Body of pancreas (tissue), 4 donors: ENCODE data around the gene BBLN. TPM values are rescaled to one million over a fixed set of nuclear protein-coding genes. Genes with fewer than 3 reads are reported as not detected.

Source experiments
- ATAC-seq: fragments of 150-250 bp; one replicate; pipeline ENCODE4 v1.9.1; 2016
- DNase-seq, 4 donors: peaks; one replicate each; pipeline ENCODE4 v3.0.0-alpha.2; 2019
- H3K27ac ChIP-seq, 4 donors: fragments of 200-600 bp; sonication (generic); 1 replicate in 3 of 4; 2 replicates in 1 of 4; pipeline versions ENCODE4 v1.5.1 to v1.6.1; 2016 to 2019; ENCODE audit warnings: mild to moderate bottlenecking in 1 of 4, mixed read lengths in 1 of 4, moderate library complexity in 1 of 4
- H3K27me3 ChIP-seq, 2 donors: fragments of 200-600 bp; sonication (generic); one replicate each; pipeline ENCODE4 v1.6.0; 2016; ENCODE audit warnings: mild to moderate bottlenecking in 1 of 2
- H3K36me3 ChIP-seq, 2 donors: fragments of 200-600 bp; sonication (generic); replicated peaks in 1 of 2; 2 replicates each; pipeline ENCODE4 v1.5.1; 2016; ENCODE audit warnings: low read depth in 2 of 2; ENCODE audit not compliant: insufficient read depth in 1 of 2
- H3K4me1 ChIP-seq: fragments of 200-600 bp; sonication (generic); one replicate; pipeline ENCODE4 v1.6.0; 2016
- H3K4me3 ChIP-seq, 2 donors: fragments of 200-600 bp; sonication (generic); 1 replicate in 1 of 2; 2 replicates in 1 of 2; pipeline ENCODE4 v1.5.1; 2016 to 2019
- H3K9me3 ChIP-seq, 3 donors: fragments of 200-600 bp; sonication (generic); 1 replicate in 2 of 3; 2 replicates in 1 of 3; pipeline ENCODE4 v1.5.1; 2016
- POLR2A ChIP-seq, 3 donors: fragments of 450-650 bp; IDR thresholded peaks; one replicate each; pipeline ENCODE4 v1.6.1; 2016; ENCODE audit warnings: antibody characterized with exemption in 3 of 3, mild to moderate bottlenecking in 2 of 3
- WGBS, 2 donors: methylation state at CpG; one replicate each; pipeline ENCODE4 v1.1.5; 2017; 5-methylcytosine and 5-hydroxymethylcytosine counted together
- intact Hi-C: fragments of 100-400 bp; cut with DNase I; formaldehyde crosslinking; loops from one replicate; pipeline ENCODE4 v1.15.1; 2023
- total RNA-seq, 2 donors: library from RNA; depleted of rRNA; stranded (reverse); fragments of >200 nt; gene quantifications; one replicate each; pipeline ENCODE4 v1.1.0, GENCODE V29; 2016
- TF ChIP-seq, protein P1 (sequence below), 7 experiments: fragments of 450-650 bp in 4 of 7; fragments of 200-600 bp in 3 of 7; sonication (generic) in 3 of 7; IDR thresholded peaks; one replicate each; pipeline ENCODE4 v1.5.1; 2016 to 2019; ENCODE audit warnings: antibody characterized with exemption in 7 of 7

Gene BBLN
- total RNA-seq, 2 donors from 2014 or later: 113 to 129 TPM

DNA sequence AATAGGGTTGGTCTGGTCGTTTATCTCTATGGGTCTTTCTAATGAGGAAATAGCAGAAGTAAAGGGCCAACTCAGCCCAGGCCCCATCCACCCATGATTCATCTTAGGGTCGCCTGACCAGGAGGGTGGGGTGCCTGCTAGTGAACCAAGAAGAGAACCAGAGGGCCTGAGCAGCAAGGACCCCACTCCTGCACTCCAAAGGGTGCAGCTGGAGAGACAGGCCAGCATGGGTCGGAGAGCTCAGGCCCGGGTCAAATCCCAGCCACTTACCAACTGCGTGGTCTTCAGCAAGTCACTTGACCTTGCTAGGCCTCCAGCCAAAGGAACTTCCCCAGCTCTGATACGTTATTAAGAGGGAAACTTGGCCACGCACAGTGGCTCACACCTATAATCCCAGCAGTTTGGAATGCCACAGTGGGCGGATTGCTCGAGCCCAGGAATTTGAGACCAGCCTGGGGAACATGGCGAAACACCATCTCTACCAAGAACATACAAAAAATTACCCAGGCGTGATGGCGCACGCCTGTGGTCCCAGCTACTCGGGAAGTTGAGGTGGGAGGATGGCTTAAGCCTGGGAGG lies 4.3 kb downstream of the BBLN start:
- Histone ChIP-seq H3K36me3 (peaks cover 2 to 33% of the 10 kb centered on the region in 2 donors), H3K4me3 (no peak overlapping the region), H3K9me3 (no peaks in the 10 kb centered on the region), H3K27me3 (no peaks in the 10 kb centered on the region), H3K4me1 (peaks cover 30% of the 10 kb centered on the region), H3K27ac (no peak overlapping the region)
- DNase-seq (no peak), ATAC-seq (no peak)
- intact Hi-C loops: no loop called here
- 79 to 88% methylated on average over 7 to 14 of the region's 14 CpGs for WGBS, 2 donors
- TF ChIP-seq, protein P1, sequence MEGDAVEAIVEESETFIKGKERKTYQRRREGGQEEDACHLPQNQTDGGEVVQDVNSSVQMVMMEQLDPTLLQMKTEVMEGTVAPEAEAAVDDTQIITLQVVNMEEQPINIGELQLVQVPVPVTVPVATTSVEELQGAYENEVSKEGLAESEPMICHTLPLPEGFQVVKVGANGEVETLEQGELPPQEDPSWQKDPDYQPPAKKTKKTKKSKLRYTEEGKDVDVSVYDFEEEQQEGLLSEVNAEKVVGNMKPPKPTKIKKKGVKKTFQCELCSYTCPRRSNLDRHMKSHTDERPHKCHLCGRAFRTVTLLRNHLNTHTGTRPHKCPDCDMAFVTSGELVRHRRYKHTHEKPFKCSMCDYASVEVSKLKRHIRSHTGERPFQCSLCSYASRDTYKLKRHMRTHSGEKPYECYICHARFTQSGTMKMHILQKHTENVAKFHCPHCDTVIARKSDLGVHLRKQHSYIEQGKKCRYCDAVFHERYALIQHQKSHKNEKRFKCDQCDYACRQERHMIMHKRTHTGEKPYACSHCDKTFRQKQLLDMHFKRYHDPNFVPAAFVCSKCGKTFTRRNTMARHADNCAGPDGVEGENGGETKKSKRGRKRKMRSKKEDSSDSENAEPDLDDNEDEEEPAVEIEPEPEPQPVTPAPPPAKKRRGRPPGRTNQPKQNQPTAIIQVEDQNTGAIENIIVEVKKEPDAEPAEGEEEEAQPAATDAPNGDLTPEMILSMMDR (IDR thresholded peaks at IDR 0.05): no peak
- TF ChIP-seq POLR2A (IDR thresholded peaks at IDR 0.05): no peak

DNA sequence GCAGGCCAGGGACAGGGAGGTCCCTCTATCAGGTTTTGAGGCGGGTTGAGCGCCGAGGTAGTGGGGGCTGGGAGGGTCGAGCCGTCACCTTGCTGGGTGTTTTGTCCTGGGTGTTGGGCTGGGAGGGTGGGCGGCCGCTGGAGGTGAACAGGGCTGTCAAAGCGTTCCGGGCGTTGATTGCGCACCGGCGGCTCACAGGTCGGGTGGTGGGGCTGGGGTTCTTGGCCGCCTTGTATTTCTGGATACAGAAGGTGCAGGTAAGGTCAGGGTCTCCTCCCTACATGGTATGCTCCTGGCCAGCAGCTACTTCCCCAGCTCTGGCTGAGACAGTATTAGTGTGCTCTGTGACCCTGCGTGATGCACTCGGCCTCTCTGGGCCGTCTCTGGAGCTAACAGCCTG lies 6.1 kb downstream of the BBLN start:
- H3K27me3 ChIP-seq: no peaks in the 10 kb centered on the region
- no peak for TF ChIP-seq POLR2A (IDR thresholded peaks at IDR 0.05)
- TF ChIP-seq, protein P1 (IDR thresholded peaks at IDR 0.05): no peak
- no peak for ATAC-seq
- H3K27ac ChIP-seq: no peak overlapping the region
- no peaks in the 10 kb centered on the region for H3K9me3 ChIP-seq
- no peak for DNase-seq
- H3K4me1 ChIP-seq: peaks cover 17% of the 10 kb centered on the region
- peaks cover 9 to 37% of the 10 kb centered on the region in 2 donors for H3K36me3 ChIP-seq
- intact Hi-C loops: no loop called here
- H3K4me3 ChIP-seq: no peak overlapping the region
- 94 to 95% methylated on average over 4 to 13 of the region's 18 CpGs for whole genome bisulfite sequencing, 2 donors

DNA sequence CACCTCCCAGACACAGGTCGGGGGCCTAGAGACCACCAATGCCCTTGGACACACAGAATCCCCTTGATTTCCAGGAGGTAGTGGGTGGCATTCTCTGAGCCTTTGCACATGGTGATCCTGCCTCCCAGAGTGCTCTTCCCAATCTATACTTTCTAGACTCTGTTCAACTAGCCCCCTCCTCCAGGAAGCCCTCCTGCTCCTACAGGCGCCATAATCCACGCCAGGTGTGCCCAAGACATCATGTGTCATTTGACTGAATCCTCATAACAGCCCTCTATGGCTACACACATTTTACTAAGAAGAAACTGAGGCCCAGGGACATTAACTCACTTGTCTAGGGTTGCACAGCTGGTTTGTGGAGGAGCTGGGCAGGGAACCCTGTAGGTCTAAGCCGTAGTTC lies 7.1 kb downstream of the BBLN start:
- Histone ChIP-seq H3K27me3 (no peaks in the 10 kb centered on the region), H3K36me3 (peaks cover 9 to 37% of the 10 kb centered on the region in 2 donors), H3K27ac (no peak overlapping the region), H3K4me3 (no peak overlapping the region), H3K4me1 (peaks cover 7% of the 10 kb centered on the region), H3K9me3 (no peaks in the 10 kb centered on the region)
- TF ChIP-seq, protein P1 (IDR thresholded peaks at IDR 0.05): no peak
- TF ChIP-seq POLR2A (IDR thresholded peaks at IDR 0.05): no peak
- ATAC-seq (no peak), DNase-seq (no peak)
- intact Hi-C loops: no loop called here
- WGBS, 2 donors: 94 to 98% methylated on average over 4 of the region's 4 CpGs

DNA sequence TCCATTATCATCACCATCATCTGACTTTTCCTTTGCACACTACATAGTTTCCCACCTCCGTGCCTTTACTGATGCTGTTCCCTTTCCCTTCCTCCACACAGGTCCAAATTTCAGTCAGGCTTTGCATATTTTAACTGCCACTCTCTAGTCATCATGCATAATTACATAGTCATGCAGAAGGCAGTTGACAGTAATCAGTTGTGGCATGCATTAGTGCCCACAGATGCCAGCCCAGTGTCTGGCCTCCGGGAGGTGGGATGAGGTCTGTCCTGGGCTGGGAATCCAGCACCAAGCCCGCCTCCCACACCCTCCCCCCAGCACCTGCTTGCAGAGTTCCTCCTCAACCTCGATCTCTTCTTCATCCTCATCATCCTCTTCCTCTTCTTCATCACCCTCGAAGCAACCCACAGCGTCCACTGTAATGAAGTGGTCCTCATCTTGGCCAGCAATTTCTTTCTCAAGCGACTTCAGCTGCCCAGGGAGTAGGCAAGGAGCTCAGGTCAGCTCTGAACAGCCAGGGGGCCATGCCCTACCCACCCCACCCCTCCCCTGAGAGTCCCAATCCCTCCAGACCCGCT lies 8.8 kb downstream of the BBLN start:
- WGBS, 2 donors: 89 to 95% methylated on average over 8 of the region's 8 CpGs
- Histone ChIP-seq H3K4me3 (no peak overlapping the region), H3K4me1 (no peaks in the 10 kb centered on the region), H3K9me3 (no peaks in the 10 kb centered on the region), H3K27ac (no peak overlapping the region), H3K36me3 (peaks cover 9 to 36% of the 10 kb centered on the region in 2 donors), H3K27me3 (no peaks in the 10 kb centered on the region)
- DNase-seq: no peak
- intact Hi-C loops: no loop called here
- TF ChIP-seq POLR2A (IDR thresholded peaks at IDR 0.05): no peak
- TF ChIP-seq, protein P1 (IDR thresholded peaks at IDR 0.05): no peak
- ATAC-seq: no peak

DNA sequence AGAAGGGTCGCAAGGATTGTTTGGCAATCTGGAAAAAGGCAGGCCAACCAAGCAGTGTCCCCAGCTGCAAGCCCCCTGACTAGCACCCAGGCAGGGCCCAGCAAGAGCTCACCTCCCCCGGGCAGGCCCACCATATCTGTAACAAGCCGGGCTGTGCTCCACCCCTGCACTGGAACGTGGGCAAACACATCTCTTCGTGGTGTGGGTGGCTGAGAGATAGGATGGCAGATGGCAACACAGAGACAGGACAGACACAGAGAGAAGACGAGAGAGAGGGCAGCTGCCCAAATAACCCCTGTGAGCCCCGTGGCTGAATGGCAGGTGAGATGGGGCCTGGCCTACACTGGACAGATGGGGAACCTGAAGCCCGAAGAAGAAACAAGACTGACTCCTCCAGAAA lies 9.4 kb downstream of the BBLN start:
- ATAC-seq (no peak), DNase-seq (no peak)
- H3K4me1 ChIP-seq: no peaks in the 10 kb centered on the region
- 83 to 89% methylated on average over 7 to 8 of the region's 8 CpGs for WGBS, 2 donors
- no peaks in the 10 kb centered on the region for H3K27me3 ChIP-seq
- H3K36me3 ChIP-seq: peaks cover 9 to 33% of the 10 kb centered on the region in 2 donors
- no peak overlapping the region for H3K4me3 ChIP-seq
- H3K9me3 ChIP-seq: no peaks in the 10 kb centered on the region
- intact Hi-C loops: no loop called here
- H3K27ac ChIP-seq: no peak overlapping the region
- TF ChIP-seq POLR2A (IDR thresholded peaks at IDR 0.05): no peak
- TF ChIP-seq, protein P1 (IDR thresholded peaks at IDR 0.05): no peak
